ENCODE measurements around the gene SUB1. TPM values are rescaled to one million over a fixed set of nuclear protein-coding genes. Genes with fewer than 3 reads are reported as not detected.

Gene SUB1
- total and polyA plus RNA-seq, 2 donors (not counting 3 experiments of a cell fraction or from before 2014, with no cell fraction given) = 60.1 to 252 TPM

DNA sequence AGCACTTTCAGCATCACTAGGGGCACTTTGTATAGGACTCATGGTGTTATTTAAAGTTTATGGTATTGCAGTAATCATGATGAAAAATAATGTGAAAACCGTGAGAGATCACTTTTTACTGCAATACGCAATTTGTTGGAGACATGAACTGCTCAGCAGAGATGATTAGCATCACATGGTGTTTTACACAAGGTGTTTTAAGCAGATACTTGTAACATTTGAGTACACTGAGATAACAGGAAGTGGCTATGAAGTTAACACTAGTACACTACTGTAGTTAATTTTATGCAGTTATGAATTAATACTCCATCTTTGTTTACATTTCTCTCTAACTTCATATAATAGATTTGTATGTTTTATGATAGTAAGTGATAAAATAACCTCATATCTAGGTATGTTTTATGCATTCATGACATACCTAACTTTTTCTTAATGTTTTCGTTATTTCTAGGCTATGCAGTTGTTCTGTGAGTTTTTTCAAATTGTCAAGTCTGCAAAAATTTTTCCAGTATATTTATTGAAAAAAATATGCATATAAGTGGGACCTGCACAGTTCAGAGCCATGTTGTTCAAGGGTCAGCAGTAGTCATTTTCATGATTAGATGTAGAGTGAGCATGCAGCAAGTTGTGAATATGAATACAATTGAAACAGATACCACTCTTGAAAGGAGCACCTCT, 13.0 kb downstream of the SUB1 start:
- no peak for FAIRE-seq
- no peaks in the 10 kb centered on the region for H3K9me3 ChIP-seq (replicated peaks; ENCODE audit: control insufficient read depth, insufficient read depth, low read length)
- H3K9me1 ChIP-seq (replicated peaks; ENCODE audit: control insufficient read depth, extremely low read depth, insufficient read depth, low read length) = no peaks in the 10 kb centered on the region
- peaks cover 4 to 5% of the 10 kb centered on the region in 2 experiments for H3K36me3 ChIP-seq (ENCODE audit: control insufficient read depth in 2 of 2, extremely low read depth in 1 of 2, insufficient read depth in 2 of 2, low read length in 2 of 2)
- H3K27ac ChIP-seq (ENCODE audit: insufficient read depth, low read depth, low read length) = peak overlapping the region; percentile 26
- no peak overlapping the region for H3K4me3 ChIP-seq (replicated peaks in 1 of 3; ENCODE audit: insufficient read depth in 1 of 3, low read depth in 1 of 3, low read length in 3 of 3)
- TF ChIP-seq GATA2 (IDR thresholded peaks at IDR 0.05; ENCODE audit: insufficient read depth, insufficient read length, low read depth, low read length) = no peak
- TF ChIP-seq MYC (IDR thresholded peaks at IDR 0.05; ENCODE audit: low read depth, low read length) = no peak
- no peak for TF ChIP-seq CTCF (IDR thresholded peaks at IDR 0.05; ENCODE audit: extremely low read depth in 1 of 2, insufficient read depth in 1 of 2, low read depth in 1 of 2, low read length in 2 of 2)
- TF ChIP-seq FOS (IDR thresholded peaks at IDR 0.05; ENCODE audit: borderline replicate concordance, insufficient read depth, low read length) = no peak
- no peak for TF ChIP-seq EZH2 (IDR thresholded peaks at IDR 0.05; ENCODE audit: borderline replicate concordance, low read depth, low read length, severe bottlenecking)
- no peak for TF ChIP-seq POLR2AphosphoS5 (IDR thresholded peaks at IDR 0.05; ENCODE audit: insufficient read depth, low read depth, low read length)
- TF ChIP-seq JUN (IDR thresholded peaks at IDR 0.05; ENCODE audit: borderline replicate concordance, insufficient read depth, insufficient read length, low read depth) = no peak
- TF ChIP-seq, protein P1, sequence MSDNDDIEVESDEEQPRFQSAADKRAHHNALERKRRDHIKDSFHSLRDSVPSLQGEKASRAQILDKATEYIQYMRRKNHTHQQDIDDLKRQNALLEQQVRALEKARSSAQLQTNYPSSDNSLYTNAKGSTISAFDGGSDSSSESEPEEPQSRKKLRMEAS (IDR thresholded peaks at IDR 0.05; ENCODE audit: insufficient read depth, insufficient read length) = no peak
- TF ChIP-seq POLR2A (IDR thresholded peaks at IDR 0.05; ENCODE audit: low read depth, low read length) = no peak
- intact Hi-C loops (cut with micrococcal nuclease) (loop anchor here (5.0 kb wide), 2 partner anchors 774 to 844 kb away; partner anchors contain the start of gene TARS1), dilution Hi-C loops (cut with MboI; ENCODE audit: extremely low pct_ligation_motif_present, low sequenced_read_pairs) (no loop called here)
- peaks cover 49% of the 10 kb centered on the region for H3K4me1 ChIP-seq (ENCODE audit: control insufficient read depth, extremely low read depth, insufficient read depth, low read length)
- CTCF ChIA-PET = interaction anchor here (2.1 to 2.2 kb wide), 3 partner anchors 8 to 109 kb away, joined by 9 to 20 read pairs (median 10); no protein-coding TSS in a partner anchor
- POLR2A ChIA-PET = no interaction called here
- no TSS peak for BruUV-seq (replicated peaks)
- no peak for DNase-seq (ENCODE audit: low read depth, low spot score)
- H4K20me1 ChIP-seq (replicated peaks; ENCODE audit: control insufficient read depth, extremely low read depth, insufficient read depth, low read length) = no peaks in the 10 kb centered on the region
- H3K27me3 ChIP-seq (ENCODE audit: control insufficient read depth in 2 of 2, insufficient read depth in 2 of 2, low read length in 2 of 2) = no peaks in the 10 kb centered on the region
- H3K4me2 ChIP-seq (ENCODE audit: insufficient read depth, low read length) = no peak overlapping the region
- no peak overlapping the region for H3K9ac ChIP-seq (replicated peaks; ENCODE audit: extremely low read depth, insufficient read depth, low read length)
- H2AFZ ChIP-seq (ENCODE audit: low read depth, low read length) = no peak overlapping the region
- peaks cover 44% of the 10 kb centered on the region for H3K79me2 ChIP-seq (ENCODE audit: control insufficient read depth, insufficient read depth, low read length)
